Measurements from ENCODE around the gene TBATA. TPM values are rescaled to one million over a fixed set of nuclear protein-coding genes. Genes with fewer than 3 reads are reported as not detected.

TBATA gene
- total RNA-seq, 2 experiments from 2014 or later = not detected

DNA sequence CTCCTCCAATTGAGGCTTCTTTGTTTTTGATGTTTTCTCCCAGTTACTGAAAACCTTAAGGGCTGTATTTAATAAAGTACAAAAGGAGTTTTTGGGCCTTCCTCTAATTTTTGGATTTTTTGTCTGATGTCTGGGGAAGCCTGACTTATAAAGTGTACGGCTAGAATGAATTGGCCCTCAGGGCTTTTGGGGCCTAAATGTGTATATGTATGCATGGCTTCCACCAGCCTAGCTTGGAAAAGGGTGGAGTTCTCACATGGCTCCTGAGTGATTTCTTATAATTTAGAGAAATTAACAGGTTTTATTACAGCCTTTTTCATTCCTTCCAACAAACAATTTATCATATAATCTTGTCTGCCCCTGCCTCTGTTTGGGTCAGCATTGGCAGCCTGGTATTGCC lies 10.4 kb upstream of the TBATA start:
- H3K27ac Mint-ChIP-seq = no peak overlapping the region
- DNase-seq = no peak
- peaks cover 6% of the 10 kb centered on the region for H3K9me3 Mint-ChIP-seq
- H3K36me3 Mint-ChIP-seq = no peaks in the 10 kb centered on the region
- H3K4me1 Mint-ChIP-seq = peaks cover 9% of the 10 kb centered on the region
- H3K4me3 Mint-ChIP-seq = no peak overlapping the region
- H3K27me3 Mint-ChIP-seq = peaks cover 5% of the 10 kb centered on the region

DNA sequence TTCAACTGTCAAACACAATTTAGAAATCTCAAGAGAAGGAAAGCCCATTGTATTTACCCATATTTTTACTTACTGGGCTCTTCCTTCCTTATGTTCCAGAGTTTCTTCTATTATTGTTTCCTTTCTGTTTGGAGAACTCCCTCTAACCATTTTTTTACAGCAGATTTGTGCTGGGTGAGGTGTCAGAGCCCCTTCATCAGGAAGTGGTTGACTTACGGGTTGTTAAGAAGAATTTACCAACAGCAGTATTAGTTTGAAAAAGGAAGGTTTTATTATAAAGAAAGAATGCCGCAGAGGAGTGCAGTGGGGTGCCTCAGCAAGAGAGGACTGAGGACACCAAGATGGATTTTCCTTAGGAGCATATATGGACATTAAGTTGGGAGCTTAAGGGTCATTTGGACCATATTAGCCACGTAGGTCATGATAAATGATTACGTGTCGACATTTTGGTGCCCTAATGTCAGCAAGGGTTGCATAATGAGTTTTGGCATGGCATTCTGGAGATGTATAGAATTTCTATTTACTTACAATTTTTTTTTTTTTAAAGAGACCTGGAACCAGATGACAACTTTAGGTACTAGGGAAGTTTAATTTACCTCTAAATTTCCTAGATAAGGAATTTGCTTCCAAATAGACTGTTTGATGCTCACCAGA lies 6.3 kb upstream of the TBATA start:
- DNase-seq = no peak
- H3K9me3 Mint-ChIP-seq = peaks cover under 1% of the 10 kb centered on the region
- peaks cover 23% of the 10 kb centered on the region for H3K4me1 Mint-ChIP-seq
- no peak overlapping the region for H3K4me3 Mint-ChIP-seq
- H3K27me3 Mint-ChIP-seq = peaks cover 8% of the 10 kb centered on the region
- no peaks in the 10 kb centered on the region for H3K36me3 Mint-ChIP-seq
- H3K27ac Mint-ChIP-seq = no peak overlapping the region

DNA sequence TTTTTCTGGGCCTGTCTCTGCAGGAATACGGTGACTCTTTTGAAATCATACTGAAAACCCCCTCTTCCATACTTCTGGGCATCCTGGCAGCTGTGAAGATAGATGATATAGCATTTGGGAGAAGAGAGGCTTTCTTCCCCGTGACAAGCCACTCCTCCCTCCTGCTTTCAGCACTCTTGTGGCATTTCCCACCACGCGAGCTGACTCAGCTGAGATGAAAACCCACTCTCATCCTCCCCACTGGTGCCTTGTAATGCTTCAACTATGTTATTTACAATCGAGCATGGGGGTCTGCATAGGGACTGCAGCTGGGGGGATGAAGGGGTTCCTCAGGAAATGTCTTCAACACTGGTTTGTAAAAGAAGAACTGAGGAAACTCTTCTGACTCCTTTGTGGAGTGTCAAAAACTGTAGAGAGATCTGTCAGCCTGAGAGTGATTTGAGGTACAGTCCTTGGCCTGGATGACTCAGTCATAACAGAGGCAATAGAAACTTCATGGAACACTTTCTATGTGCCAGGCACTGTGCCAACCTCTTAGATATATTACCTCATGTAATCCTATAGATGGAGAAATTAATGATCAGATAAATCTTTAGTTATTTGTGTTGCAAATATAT lies 1.7 kb upstream of the TBATA start:
- H3K27ac Mint-ChIP-seq = no peak overlapping the region
- H3K4me1 Mint-ChIP-seq = peaks cover 32% of the 10 kb centered on the region
- DNase-seq = no peak
- no peaks in the 10 kb centered on the region for H3K36me3 Mint-ChIP-seq
- H3K9me3 Mint-ChIP-seq = no peaks in the 10 kb centered on the region
- peaks cover 8% of the 10 kb centered on the region for H3K27me3 Mint-ChIP-seq
- H3K4me3 Mint-ChIP-seq = no peak overlapping the region

GRCh38 chr10:70784471-70784870 lies 706 bp downstream of the TBATA start:
- Mint-ChIP-seq H3K4me1 (peaks cover 18% of the 10 kb centered on the region), H3K36me3 (no peaks in the 10 kb centered on the region), H3K27ac (no peak overlapping the region), H3K4me3 (no peak overlapping the region), H3K9me3 (no peaks in the 10 kb centered on the region), H3K27me3 (peaks cover 7% of the 10 kb centered on the region)
- no peak for DNase-seq

DNA sequence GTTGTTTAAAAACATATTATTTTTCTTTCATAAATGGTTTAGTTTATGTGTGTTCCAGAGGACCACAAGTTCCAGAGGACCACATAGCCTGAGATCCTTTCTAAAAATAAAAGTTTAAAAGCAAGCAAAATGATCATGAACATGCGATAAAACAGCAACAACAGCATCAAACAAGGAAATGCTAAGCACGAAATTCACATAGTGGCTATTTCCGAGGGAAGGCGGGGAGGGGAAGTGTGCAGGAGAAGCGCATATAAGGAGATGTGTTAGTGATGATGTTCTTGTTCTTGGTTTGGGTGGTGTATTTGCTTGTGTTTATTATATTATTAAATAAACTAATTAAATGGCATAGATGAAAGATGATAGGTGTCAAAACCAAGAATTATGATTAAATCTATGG lies 1.2 kb downstream of the TBATA start:
- Mint-ChIP-seq H3K27ac (no peak overlapping the region), H3K36me3 (no peaks in the 10 kb centered on the region), H3K9me3 (no peaks in the 10 kb centered on the region), H3K4me3 (no peak overlapping the region), H3K4me1 (peaks cover 18% of the 10 kb centered on the region), H3K27me3 (peaks cover 4% of the 10 kb centered on the region)
- no peak for DNase-seq

DNA sequence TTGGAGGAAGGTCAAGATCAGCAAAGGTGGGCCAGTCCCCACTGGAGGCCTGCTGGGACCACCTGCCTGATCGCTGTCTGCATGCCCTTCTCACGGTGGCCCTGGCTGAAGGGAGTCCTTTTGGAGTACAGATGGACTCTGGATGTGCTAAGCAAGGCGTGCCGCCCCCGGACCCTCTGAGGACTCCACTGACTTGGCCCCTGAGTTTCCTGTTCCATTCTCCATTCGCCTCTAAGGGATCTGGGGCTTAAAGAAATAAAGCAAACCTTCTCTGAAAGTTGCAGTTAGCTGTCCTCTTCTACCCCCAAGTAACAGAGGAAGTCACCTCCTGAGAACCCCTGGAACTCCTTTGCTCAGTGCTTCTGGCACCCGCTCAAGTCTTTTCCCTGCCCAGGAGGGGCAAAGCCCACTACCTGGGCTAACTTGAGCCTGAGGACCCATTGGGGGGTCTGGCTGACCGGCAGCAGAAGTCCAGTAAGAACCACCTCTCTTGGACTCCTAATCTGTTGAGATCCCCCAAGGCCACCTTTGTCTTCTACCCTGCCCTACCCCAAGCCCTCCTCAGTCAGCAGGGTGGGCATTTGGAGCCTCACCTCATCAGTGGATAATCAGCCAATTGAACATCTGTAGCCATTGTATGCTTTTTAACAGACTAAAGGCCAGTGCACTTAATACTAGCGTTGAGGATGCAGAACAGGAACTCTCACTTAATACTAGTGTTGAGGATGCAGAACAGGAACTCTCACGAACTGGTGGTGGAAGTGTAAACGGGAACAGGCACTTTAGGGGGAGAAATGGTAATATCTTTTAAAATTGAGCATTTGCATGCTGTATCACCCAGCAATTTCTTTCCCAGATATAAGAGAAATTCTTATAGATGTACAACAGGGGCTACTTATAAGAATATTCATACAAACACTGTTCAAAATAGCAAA lies 2.2 kb downstream of the TBATA start:
- no peak for DNase-seq
- Mint-ChIP-seq H3K27me3 (no peaks in the 10 kb centered on the region), H3K4me3 (no peak overlapping the region), H3K27ac (no peak overlapping the region), H3K9me3 (no peaks in the 10 kb centered on the region), H3K36me3 (no peaks in the 10 kb centered on the region), H3K4me1 (peaks cover 18% of the 10 kb centered on the region)

DNA sequence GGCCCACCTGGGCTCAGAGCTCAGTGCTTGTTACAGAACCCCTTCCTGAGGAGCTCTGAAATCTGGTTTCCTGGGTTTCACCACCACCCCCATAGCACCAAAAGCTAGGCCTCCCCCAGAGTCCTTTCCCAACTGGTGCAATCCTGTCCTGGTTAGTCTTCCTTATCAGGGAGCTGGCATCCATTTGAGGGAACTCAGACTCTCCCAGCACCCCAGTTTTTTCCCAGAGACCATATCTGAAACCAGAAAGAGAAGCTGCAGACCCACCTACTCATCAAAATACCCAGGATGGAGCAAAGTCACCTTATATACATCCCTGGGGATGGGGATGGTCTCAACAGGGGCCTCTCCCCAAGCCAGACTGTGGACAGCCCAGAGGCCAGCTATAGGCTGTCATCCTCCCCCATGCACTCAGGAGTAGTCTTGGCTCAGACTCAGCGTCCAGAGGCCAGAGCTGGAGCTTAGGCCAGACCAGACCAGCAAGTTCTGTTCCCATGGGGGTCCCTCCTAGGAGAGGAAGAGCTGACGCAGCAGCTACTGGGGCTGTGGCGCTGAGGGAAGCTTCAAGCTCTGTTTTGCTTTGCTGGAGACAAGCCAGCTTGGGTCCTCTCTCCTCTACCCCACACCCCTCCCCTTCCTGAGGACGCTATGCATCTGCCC lies 3.0 kb downstream of the TBATA start:
- peaks cover 15% of the 10 kb centered on the region for H3K4me1 Mint-ChIP-seq
- no peak for DNase-seq
- no peaks in the 10 kb centered on the region for H3K27me3 Mint-ChIP-seq
- no peaks in the 10 kb centered on the region for H3K36me3 Mint-ChIP-seq
- H3K27ac Mint-ChIP-seq = no peak overlapping the region
- H3K9me3 Mint-ChIP-seq = no peaks in the 10 kb centered on the region
- H3K4me3 Mint-ChIP-seq = no peak overlapping the region

DNA sequence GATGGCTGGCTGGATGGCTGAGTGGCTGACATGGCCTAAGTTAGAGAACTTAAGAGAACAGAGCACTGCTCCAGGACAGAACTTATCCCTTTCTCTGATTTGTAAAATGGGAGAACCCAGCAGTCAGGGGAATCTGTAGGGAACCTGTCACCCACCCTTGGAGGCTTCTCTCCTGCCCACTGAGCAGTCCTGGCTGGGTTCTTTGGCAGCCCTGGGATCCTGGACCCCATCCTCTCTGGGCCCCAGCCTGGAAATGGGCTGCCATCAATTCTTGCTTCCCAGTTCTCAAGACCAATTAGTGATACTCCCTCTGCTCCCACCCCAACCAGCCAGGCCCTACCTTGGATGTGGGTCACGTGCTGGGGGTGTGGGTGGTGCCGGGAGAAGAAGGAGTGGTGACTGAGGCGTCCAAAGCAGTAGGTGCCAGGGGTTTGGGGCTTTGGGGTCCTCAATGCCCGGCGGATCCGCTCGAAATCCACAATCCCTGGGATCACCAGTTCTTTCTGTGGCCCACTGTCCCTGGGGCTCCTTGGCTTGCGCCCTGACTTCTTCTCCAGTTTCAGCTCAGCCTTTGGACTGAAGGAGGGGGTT lies 3.6 kb downstream of the TBATA start:
- no peak overlapping the region for H3K4me3 Mint-ChIP-seq
- peaks cover 9% of the 10 kb centered on the region for H3K4me1 Mint-ChIP-seq
- H3K27me3 Mint-ChIP-seq = no peaks in the 10 kb centered on the region
- no peak overlapping the region for H3K27ac Mint-ChIP-seq
- no peak for DNase-seq
- no peaks in the 10 kb centered on the region for H3K9me3 Mint-ChIP-seq
- no peaks in the 10 kb centered on the region for H3K36me3 Mint-ChIP-seq

- Mint-ChIP-seq H3K27ac (no peak overlapping the region), H3K27me3 (no peaks in the 10 kb centered on the region), H3K36me3 (no peaks in the 10 kb centered on the region), H3K4me1 (peaks cover 6% of the 10 kb centered on the region), H3K4me3 (no peak overlapping the region), H3K9me3 (no peaks in the 10 kb centered on the region)
- no peak for DNase-seq
These were observed 4.4 kb downstream of the TBATA start for GRCh38 chr10:70780772-70781171.

DNA sequence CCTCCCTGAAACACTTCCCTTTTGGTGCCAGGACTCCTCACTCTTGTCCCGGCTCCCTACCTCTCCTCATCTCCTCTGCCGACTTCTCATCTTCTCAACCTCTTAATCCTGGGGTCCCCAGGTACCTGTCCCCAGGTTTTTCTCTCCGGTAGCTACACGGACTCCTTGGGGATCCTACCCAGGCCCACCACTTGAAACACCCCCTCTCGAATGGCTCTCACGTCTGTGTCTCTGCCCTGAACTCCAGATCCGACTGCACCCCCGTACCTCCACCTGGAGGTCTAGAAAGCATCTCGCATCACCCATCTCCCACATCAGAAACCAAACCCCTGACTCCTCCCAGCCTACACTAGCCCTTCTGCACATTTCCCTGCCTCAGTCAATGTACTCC lies 4.8 kb downstream of the TBATA start:
- H3K4me1 Mint-ChIP-seq = peaks cover 6% of the 10 kb centered on the region
- no peak overlapping the region for H3K4me3 Mint-ChIP-seq
- H3K9me3 Mint-ChIP-seq = no peaks in the 10 kb centered on the region
- no peak overlapping the region for H3K27ac Mint-ChIP-seq
- DNase-seq = no peak
- H3K27me3 Mint-ChIP-seq = no peaks in the 10 kb centered on the region
- H3K36me3 Mint-ChIP-seq = no peaks in the 10 kb centered on the region

DNA sequence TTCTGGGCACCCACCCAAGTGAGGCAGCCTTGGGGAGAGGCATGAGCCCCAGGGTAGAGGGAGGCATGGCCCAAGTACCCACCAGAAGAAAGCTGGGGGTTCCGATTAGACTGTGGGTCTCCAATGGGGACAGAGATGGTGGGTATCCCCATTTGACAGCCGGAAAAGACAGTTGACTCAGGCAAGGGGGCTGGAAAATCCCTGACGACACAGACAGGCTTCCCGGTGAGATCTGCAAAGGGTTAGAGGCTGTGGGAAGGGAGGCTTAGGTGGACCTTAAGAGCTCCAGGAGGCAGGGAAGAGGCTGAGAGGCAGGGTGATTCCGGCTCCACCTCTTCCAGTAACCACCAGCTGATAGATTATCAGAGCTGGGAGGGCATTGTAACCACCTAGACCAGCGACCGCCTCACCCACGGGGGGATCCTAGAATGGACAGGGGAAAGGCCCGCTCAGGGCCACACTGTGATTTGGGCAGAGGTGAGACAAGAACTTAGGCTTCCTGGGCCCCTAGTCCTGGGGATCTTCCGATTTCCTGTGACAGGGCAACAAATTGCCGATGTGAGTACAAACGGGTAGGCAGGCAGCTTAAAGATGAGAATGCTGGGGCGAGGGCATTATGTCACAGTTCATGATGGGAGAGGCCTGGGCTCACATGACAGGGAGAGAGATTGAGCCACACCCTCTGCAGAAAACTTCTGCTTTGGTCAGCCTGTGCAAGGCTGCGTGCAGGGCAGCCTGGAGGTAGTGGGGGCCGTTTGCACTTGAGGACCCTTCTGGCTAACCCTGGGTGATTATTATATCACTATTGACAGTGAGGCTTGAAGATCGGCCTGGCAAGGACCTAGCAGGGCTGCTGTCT lies 5.4 kb downstream of the TBATA start:
- H3K4me1 Mint-ChIP-seq = peaks cover 2% of the 10 kb centered on the region
- H3K4me3 Mint-ChIP-seq = no peak overlapping the region
- no peaks in the 10 kb centered on the region for H3K27me3 Mint-ChIP-seq
- DNase-seq = no peak
- H3K27ac Mint-ChIP-seq = no peak overlapping the region
- H3K9me3 Mint-ChIP-seq = no peaks in the 10 kb centered on the region
- H3K36me3 Mint-ChIP-seq = no peaks in the 10 kb centered on the region

GRCh38 chr10:70779088-70779487 lies 6.1 kb downstream of the TBATA start:
- no peaks in the 10 kb centered on the region for H3K27me3 Mint-ChIP-seq
- H3K27ac Mint-ChIP-seq = no peak overlapping the region
- no peaks in the 10 kb centered on the region for H3K36me3 Mint-ChIP-seq
- no peak for DNase-seq
- H3K4me3 Mint-ChIP-seq = no peak overlapping the region
- no peaks in the 10 kb centered on the region for H3K4me1 Mint-ChIP-seq
- no peaks in the 10 kb centered on the region for H3K9me3 Mint-ChIP-seq

- H3K36me3 Mint-ChIP-seq = no peaks in the 10 kb centered on the region
- H3K4me3 Mint-ChIP-seq = no peak overlapping the region
- no peaks in the 10 kb centered on the region for H3K27me3 Mint-ChIP-seq
- no peaks in the 10 kb centered on the region for H3K4me1 Mint-ChIP-seq
- H3K27ac Mint-ChIP-seq = no peak overlapping the region
- no peak for DNase-seq
- no peaks in the 10 kb centered on the region for H3K9me3 Mint-ChIP-seq
These were observed 6.8 kb downstream of the TBATA start for GRCh38 chr10:70778267-70778924.

Data from activated naive CD8-positive, alpha-beta T cell treated with anti-CD3 and anti-CD28 coated beads for 36 hours (primary cell).